HepG2 (cell line): Measurements from ENCODE around the gene SETD7. TPM values are rescaled to one million over a fixed set of nuclear protein-coding genes. Genes with fewer than 3 reads are reported as not detected.

ENCODE experiments used
- FOXO4 ChIP-seq: sonication (generic); formaldehyde crosslinking; conservative IDR thresholded peaks from 2 replicates; pipeline ENCODE4 v1.8.1; 2023; ENCODE audit warnings: missing genetic modification reagents
- HIVEP1 ChIP-seq: sonication (generic); formaldehyde crosslinking; IDR thresholded peaks from 2 replicates; pipeline ENCODE4 v1.4.0; 2020; ENCODE audit warnings: mild to moderate bottlenecking, missing genetic modification reagents
- HNRNPUL1 ChIP-seq: fragments of 200-400 bp; formaldehyde crosslinking; IDR thresholded peaks from 2 replicates; pipeline ENCODE4 v1.6.1; 2017; ENCODE audit warnings: low read depth, mild to moderate bottlenecking, low read length, moderate library complexity
- MLX ChIP-seq: IDR thresholded peaks from 2 replicates; pipeline ENCODE4 v1.6.1; 2016
- SMAD3 ChIP-seq: sonication (generic); formaldehyde crosslinking; IDR thresholded peaks from 2 replicates; pipeline ENCODE4 v1.4.0; 2020; ENCODE audit warnings: missing genetic modification reagents
- SNAPC4 ChIP-seq: sonication (generic); formaldehyde crosslinking; IDR thresholded peaks from 2 replicates; pipeline ENCODE4 v1.4.0; 2020; ENCODE audit warnings: mild to moderate bottlenecking, missing genetic modification reagents
- ZBTB38 ChIP-seq: sonication (generic); formaldehyde crosslinking; IDR thresholded peaks from 2 replicates; pipeline ENCODE4 v1.5.1; 2020; ENCODE audit warnings: mild to moderate bottlenecking, missing genetic modification reagents
- ZBTB46 ChIP-seq: sonication (generic); formaldehyde crosslinking; IDR thresholded peaks from 2 replicates; pipeline ENCODE4 v1.4.0; 2020; ENCODE audit warnings: mild to moderate bottlenecking, missing genetic modification reagents, borderline replicate concordance
- ZNF224 ChIP-seq: sonication (generic); formaldehyde crosslinking; IDR thresholded peaks from 2 replicates; pipeline ENCODE4 v1.5.0; 2020; ENCODE audit warnings: mild to moderate bottlenecking, missing genetic modification reagents
- ZNF292 ChIP-seq: sonication (generic); formaldehyde crosslinking; IDR thresholded peaks from 2 replicates; pipeline ENCODE4 v1.8.1; 2022; ENCODE audit warnings: mild to moderate bottlenecking, low read depth, missing genetic modification reagents, borderline replicate concordance
- ZNF296 ChIP-seq: sonication (generic); formaldehyde crosslinking; conservative IDR thresholded peaks from 2 replicates; pipeline ENCODE4 v1.5.0; 2020; ENCODE audit warnings: mild to moderate bottlenecking, missing genetic modification reagents
- ZNF441 ChIP-seq: sonication (generic); formaldehyde crosslinking; IDR thresholded peaks from 2 replicates; pipeline ENCODE4 v1.7.0; 2021; ENCODE audit warnings: missing genetic modification reagents, borderline replicate concordance
- ZNF558 ChIP-seq: sonication (generic); formaldehyde crosslinking; IDR thresholded peaks from 2 replicates; pipeline ENCODE4 v1.9.0; 2022; ENCODE audit warnings: mild to moderate bottlenecking, missing genetic modification reagents, borderline replicate concordance
- ZNF775 ChIP-seq: sonication (generic); formaldehyde crosslinking; IDR thresholded peaks from 2 replicates; pipeline ENCODE4 v1.4.0; 2020; ENCODE audit warnings: missing genetic modification reagents, mild to moderate bottlenecking, moderate library complexity, borderline replicate concordance
- ZNF883 ChIP-seq: sonication (generic); formaldehyde crosslinking; IDR thresholded peaks from 2 replicates; pipeline ENCODE4 v1.5.1; 2020; ENCODE audit warnings: mild to moderate bottlenecking, missing genetic modification reagents; ENCODE audit errors: not compliant biosample characterization
- polyA plus RNA-seq, 8 experiments: library from polyadenylated mRNA; depleted of rRNA in 3 of 8; stranded (reverse) in 7 of 8; unstranded in 1 of 8; fragments of >200 nt; fragmentation: Illumina TruSeq in 4 of 8; extraction: Trizol in 4 of 8; gene quantifications; 2 replicates each; pipeline versions ENCODE4 v1.2.1 to v1.2.3, GENCODE V29; 2011 to 2016; ENCODE audit warnings: low read depth in 4 of 8, missing spikeins in 1 of 8, mixed read lengths in 1 of 8; ENCODE audit not compliant: insufficient read depth in 1 of 8
- total RNA-seq, 5 experiments: library from RNA; depleted of rRNA; stranded (reverse); fragments of >200 nt; fragmentation: Illumina TruSeq; extraction: Trizol; gene quantifications; 2 replicates each; pipeline ENCODE4 v1.2.3, GENCODE V29; 2016; ENCODE audit warnings: low read depth in 1 of 5

SETD7 gene
- total and polyA plus RNA-seq, 2 of the 13 experiments (the other 11 are each of a cell fraction or from before 2014, with no cell fraction given): 0.08 to 0.22 TPM

- 0 out of 2 replicates have a peak, but pooled peaks have one; percentile 43 for TF ChIP-seq SNAPC4 (CRISPR knock-in tag)
- 0 out of 2 replicates have a peak, but pooled peaks have one; percentile 45 for TF ChIP-seq ZBTB46 (CRISPR knock-in tag)
- TF ChIP-seq SMAD3 (CRISPR knock-in tag): no peak
- 0 out of 2 replicates have a peak, but pooled peaks have one; percentile 0 for TF ChIP-seq FOXO4
- no peak for TF ChIP-seq ZNF224
- TF ChIP-seq ZNF296: peak; percentile 66; the same call in 1 of the 2 replicates
- TF ChIP-seq ZNF441: peak; percentile 80; the same call in 1 of the 2 replicates
- no peak for TF ChIP-seq ZNF775 (CRISPR knock-in tag)
- no peak for TF ChIP-seq HNRNPUL1
- TF ChIP-seq MLX: 0 out of 2 replicates have a peak, but pooled peaks have one; percentile 10
- peak; percentile 72; the same call in 1 of the 2 replicates for TF ChIP-seq ZNF292
- TF ChIP-seq ZNF558 (CRISPR knock-in tag): peak; percentile 28; the same call in 1 of the 2 replicates
- TF ChIP-seq ZBTB38: peak; percentile 71
- peak; percentile 80 for TF ChIP-seq HIVEP1 (CRISPR knock-in tag)
- TF ChIP-seq ZNF883 (CRISPR knock-in tag): peak; percentile 76
These were observed 102.5 kb downstream of the SETD7 start (continued) for GRCh38 chr4:139453371-139454110.
